GM10266 (cell line): ENCODE data around the gene EFHC2.

Source experiments
- DNase-seq: peaks from one replicate; pipeline ENCODE4 v3.0.0; 2012; ENCODE audit errors: extremely low spot score
- CTCF ChIP-seq: IDR thresholded peaks from 2 replicates; pipeline ENCODE4 v1.5.1; 2012; ENCODE audit warnings: mild to moderate bottlenecking, low read depth; ENCODE audit not compliant: control insufficient read depth, insufficient read depth; ENCODE audit errors: missing control alignments

EFHC2 gene

GRCh38 chrX:44104699-44105098, 238.8 kb downstream of the EFHC2 start:
- no peak for DNase-seq
- no peak for TF ChIP-seq CTCF

GRCh38 chrX:44101281-44101680, 242.2 kb downstream of the EFHC2 start:
- TF ChIP-seq CTCF: no peak
- DNase-seq: no peak

GRCh38 chrX:44099366-44099765, 244.1 kb downstream of the EFHC2 start:
- DNase-seq: no peak
- no peak for TF ChIP-seq CTCF
